ENCODE measurements around the gene TNS1.

DNA sequence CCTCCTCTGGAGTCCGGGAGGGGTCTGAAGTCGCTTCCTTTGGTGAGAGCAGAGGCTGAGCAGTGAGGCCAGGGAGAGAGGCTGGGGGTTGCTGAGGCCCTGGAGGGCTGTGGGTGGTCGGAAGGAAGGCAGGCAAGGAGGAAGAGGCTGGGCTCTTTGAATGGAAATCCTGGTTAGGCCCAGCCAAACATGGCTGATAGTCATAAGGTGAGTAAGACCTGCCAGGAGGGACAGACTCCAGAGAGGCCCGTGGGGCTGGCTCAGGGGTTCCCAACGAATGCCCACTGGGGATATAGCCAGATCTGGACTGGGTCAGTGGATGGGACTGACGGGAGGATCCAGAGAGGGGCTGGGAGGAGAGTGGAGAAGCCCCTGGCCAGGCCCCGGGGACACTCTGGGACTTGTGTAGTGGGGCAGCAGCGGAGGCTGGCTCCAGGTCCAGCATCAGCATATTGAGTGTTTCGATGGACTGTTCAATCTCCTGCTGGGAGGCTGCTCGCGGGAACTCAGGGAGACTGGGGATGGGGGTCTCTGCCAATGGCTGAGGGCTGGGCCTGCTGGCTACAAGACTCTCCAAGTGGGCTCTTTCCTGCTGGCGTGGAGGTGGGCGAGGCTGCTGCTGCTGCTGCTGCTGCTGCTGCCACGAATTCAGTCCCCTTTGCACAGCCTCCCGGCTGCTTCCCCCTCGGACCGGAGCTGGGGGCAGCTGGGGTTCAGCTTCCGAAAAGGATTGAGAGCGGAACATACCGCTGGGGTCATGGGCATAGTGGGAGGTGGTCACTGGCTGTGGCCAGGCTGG lies 155.0 kb downstream of the TNS1 start:
- TF ChIP-seq, protein P1, sequence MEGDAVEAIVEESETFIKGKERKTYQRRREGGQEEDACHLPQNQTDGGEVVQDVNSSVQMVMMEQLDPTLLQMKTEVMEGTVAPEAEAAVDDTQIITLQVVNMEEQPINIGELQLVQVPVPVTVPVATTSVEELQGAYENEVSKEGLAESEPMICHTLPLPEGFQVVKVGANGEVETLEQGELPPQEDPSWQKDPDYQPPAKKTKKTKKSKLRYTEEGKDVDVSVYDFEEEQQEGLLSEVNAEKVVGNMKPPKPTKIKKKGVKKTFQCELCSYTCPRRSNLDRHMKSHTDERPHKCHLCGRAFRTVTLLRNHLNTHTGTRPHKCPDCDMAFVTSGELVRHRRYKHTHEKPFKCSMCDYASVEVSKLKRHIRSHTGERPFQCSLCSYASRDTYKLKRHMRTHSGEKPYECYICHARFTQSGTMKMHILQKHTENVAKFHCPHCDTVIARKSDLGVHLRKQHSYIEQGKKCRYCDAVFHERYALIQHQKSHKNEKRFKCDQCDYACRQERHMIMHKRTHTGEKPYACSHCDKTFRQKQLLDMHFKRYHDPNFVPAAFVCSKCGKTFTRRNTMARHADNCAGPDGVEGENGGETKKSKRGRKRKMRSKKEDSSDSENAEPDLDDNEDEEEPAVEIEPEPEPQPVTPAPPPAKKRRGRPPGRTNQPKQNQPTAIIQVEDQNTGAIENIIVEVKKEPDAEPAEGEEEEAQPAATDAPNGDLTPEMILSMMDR (conservative IDR thresholded peaks at IDR 0.05; ENCODE audit: low read depth, low read length), result no peak
- no peak for TF ChIP-seq EZH2 (IDR thresholded peaks at IDR 0.05; ENCODE audit: low read length, unreplicated experiment)
- TF ChIP-seq EZH2phosphoT487 (IDR thresholded peaks at IDR 0.05; ENCODE audit: borderline replicate concordance, low read length), result no peak
